H1 (cell line): ENCODE data around the gene SEMA3D.

Source experiments
- BRCA1 ChIP-seq: IDR thresholded peaks from 2 replicates; pipeline ENCODE4 v1.6.1; 2012; ENCODE audit warnings: low read depth, low read length, improper control_type of control experiment
- CBX5 ChIP-seq: fragments of 300-800, 300-1000 bp; sonication (generic); IDR thresholded peaks from 2 replicates; pipeline ENCODE4 v1.7.1; 2016; ENCODE audit warnings: antibody characterized with exemption, low read length, low read depth
- EP300 ChIP-seq, 2 experiments: IDR thresholded peaks; 1 replicate in 1 of 2; 2 replicates in 1 of 2; pipeline ENCODE4 v1.6.1; 2011 to 2012; ENCODE audit warnings: low read depth in 2 of 2, low read length in 2 of 2, mild to moderate bottlenecking in 2 of 2, borderline replicate concordance in 1 of 2, inconsistent platforms in 1 of 2, moderate library complexity in 1 of 2
- FOSL1 ChIP-seq: IDR thresholded peaks from 2 replicates; pipeline ENCODE4 v1.6.1; 2011; ENCODE audit warnings: mild to moderate bottlenecking, low read depth, low read length, moderate library complexity; ENCODE audit not compliant: insufficient read depth
- NRF1 ChIP-seq: IDR thresholded peaks from 2 replicates; pipeline ENCODE4 v1.6.1; 2011; ENCODE audit warnings: mild to moderate bottlenecking, low read depth, low read length, improper control_type of control experiment
- POLR2A ChIP-seq, 2 experiments: IDR thresholded peaks; 1 replicate in 1 of 2; 2 replicates in 1 of 2; pipeline ENCODE4 v1.6.1; 2011; ENCODE audit warnings: low read depth in 2 of 2, low read length in 2 of 2, mild to moderate bottlenecking in 2 of 2; ENCODE audit errors: control extremely low read depth in 1 of 2
- POLR2AphosphoS5 ChIP-seq: IDR thresholded peaks from 2 replicates; pipeline ENCODE4 v1.6.1; 2011; ENCODE audit warnings: low read depth, low read length
- RFX5 ChIP-seq: IDR thresholded peaks from 2 replicates; pipeline ENCODE4 v1.6.1; 2011; ENCODE audit warnings: low read depth, low read length, improper control_type of control experiment, borderline replicate concordance
- TAF1 ChIP-seq: IDR thresholded peaks from 2 replicates; pipeline ENCODE4 v1.6.1; 2011; ENCODE audit warnings: mild to moderate bottlenecking, low read depth, low read length
- TBP ChIP-seq: IDR thresholded peaks from 2 replicates; pipeline ENCODE4 v1.6.1; 2011; ENCODE audit warnings: low read depth, low read length, improper control_type of control experiment
- TEAD4 ChIP-seq: IDR thresholded peaks from 2 replicates; pipeline ENCODE4 v1.6.1; 2012; ENCODE audit warnings: low read depth, low read length, inconsistent platforms, mixed read lengths
- YY1 ChIP-seq: IDR thresholded peaks from 2 replicates; pipeline ENCODE4 v1.6.1; 2011; ENCODE audit warnings: low read depth, mild to moderate bottlenecking, low read length
- TF ChIP-seq, protein P1 (sequence below), 3 experiments: IDR thresholded peaks; 1 replicate in 2 of 3; 2 replicates in 1 of 3; pipeline versions ENCODE4 v1.5.1 to v1.6.1; 2011; ENCODE audit warnings: low read length in 3 of 3, mild to moderate bottlenecking in 3 of 3, inconsistent platforms in 2 of 3, low read depth in 1 of 3, moderate library complexity in 1 of 3; ENCODE audit not compliant: insufficient read depth in 1 of 3; ENCODE audit errors: control extremely low read depth in 1 of 3
- TF ChIP-seq, protein P2 (sequence below): IDR thresholded peaks from 2 replicates; pipeline ENCODE4 v1.6.1; 2011; ENCODE audit warnings: low read length, improper control_type of control experiment

DNA sequence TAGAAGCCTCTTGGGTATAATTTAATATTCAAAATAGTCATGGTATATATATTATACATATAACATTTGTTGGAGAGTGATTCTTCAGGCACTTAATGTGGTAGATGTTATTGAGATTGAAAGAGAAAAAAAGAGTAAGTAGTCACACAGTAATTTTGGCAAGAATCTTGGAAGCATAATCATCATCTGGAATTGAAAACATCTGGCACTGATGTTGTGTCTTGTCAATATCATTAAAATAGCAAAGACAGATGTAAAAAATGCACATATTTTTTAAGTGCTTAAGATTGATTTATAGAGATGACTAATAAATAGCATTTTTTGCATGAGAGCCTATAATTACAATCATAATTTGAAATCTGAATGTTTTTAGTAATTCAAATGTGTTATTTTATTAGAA lies 9.5 kb downstream of the SEMA3D start:
- TF ChIP-seq, protein P1, sequence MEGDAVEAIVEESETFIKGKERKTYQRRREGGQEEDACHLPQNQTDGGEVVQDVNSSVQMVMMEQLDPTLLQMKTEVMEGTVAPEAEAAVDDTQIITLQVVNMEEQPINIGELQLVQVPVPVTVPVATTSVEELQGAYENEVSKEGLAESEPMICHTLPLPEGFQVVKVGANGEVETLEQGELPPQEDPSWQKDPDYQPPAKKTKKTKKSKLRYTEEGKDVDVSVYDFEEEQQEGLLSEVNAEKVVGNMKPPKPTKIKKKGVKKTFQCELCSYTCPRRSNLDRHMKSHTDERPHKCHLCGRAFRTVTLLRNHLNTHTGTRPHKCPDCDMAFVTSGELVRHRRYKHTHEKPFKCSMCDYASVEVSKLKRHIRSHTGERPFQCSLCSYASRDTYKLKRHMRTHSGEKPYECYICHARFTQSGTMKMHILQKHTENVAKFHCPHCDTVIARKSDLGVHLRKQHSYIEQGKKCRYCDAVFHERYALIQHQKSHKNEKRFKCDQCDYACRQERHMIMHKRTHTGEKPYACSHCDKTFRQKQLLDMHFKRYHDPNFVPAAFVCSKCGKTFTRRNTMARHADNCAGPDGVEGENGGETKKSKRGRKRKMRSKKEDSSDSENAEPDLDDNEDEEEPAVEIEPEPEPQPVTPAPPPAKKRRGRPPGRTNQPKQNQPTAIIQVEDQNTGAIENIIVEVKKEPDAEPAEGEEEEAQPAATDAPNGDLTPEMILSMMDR (IDR thresholded peaks at IDR 0.05; ENCODE audit: control extremely low read depth in 1 of 3, insufficient read depth in 1 of 3, low read depth in 1 of 3, low read length in 3 of 3): no peak
- TF ChIP-seq POLR2A (IDR thresholded peaks at IDR 0.05; ENCODE audit: control extremely low read depth in 1 of 2, low read depth in 2 of 2, low read length in 2 of 2) (no peak), EP300 (IDR thresholded peaks at IDR 0.05; ENCODE audit: borderline replicate concordance in 1 of 2, low read depth in 2 of 2, low read length in 2 of 2) (no peak), BRCA1 (no peak), YY1 (no peak), CBX5 (no peak), TBP (no peak), FOSL1 (no peak), TEAD4 (no peak), RFX5 (no peak), POLR2AphosphoS5 (no peak), TAF1 (no peak), NRF1 (no peak)
- TF ChIP-seq, protein P2, sequence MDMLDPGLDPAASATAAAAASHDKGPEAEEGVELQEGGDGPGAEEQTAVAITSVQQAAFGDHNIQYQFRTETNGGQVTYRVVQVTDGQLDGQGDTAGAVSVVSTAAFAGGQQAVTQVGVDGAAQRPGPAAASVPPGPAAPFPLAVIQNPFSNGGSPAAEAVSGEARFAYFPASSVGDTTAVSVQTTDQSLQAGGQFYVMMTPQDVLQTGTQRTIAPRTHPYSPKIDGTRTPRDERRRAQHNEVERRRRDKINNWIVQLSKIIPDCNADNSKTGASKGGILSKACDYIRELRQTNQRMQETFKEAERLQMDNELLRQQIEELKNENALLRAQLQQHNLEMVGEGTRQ: no peak
